T-helper 2 cell treated with Interferon-gamma antibody and Interleukin-4, amounts not matched to agents 5 μg/mL and 100 μg/mL, for 36 hours (primary cell): ENCODE measurements around the gene OCSTAMP.

ENCODE experiments used
- DNase-seq: peaks from one replicate; pipeline ENCODE4 v3.0.0; 2021; ENCODE audit warnings: low spot score
- H3K27ac Mint-ChIP-seq: one replicate; pipeline ENCODE4 v1.8.0; 2021; ENCODE audit warnings: mild to moderate bottlenecking, mixed read lengths
- H3K27me3 Mint-ChIP-seq: one replicate; pipeline ENCODE4 v1.8.0; 2021; ENCODE audit warnings: low read depth, mixed read lengths
- H3K36me3 Mint-ChIP-seq: one replicate; pipeline ENCODE4 v1.8.0; 2021; ENCODE audit warnings: low read depth, mixed read lengths
- H3K4me1 Mint-ChIP-seq: one replicate; pipeline ENCODE4 v1.8.0; 2021; ENCODE audit warnings: low read depth, mixed read lengths
- H3K4me3 Mint-ChIP-seq: one replicate; pipeline ENCODE4 v1.8.0; 2022; ENCODE audit warnings: mild to moderate bottlenecking, moderate library complexity, mixed read lengths
- H3K9me3 Mint-ChIP-seq: one replicate; pipeline ENCODE4 v1.8.0; 2021; ENCODE audit warnings: mixed read lengths

OCSTAMP gene

DNA sequence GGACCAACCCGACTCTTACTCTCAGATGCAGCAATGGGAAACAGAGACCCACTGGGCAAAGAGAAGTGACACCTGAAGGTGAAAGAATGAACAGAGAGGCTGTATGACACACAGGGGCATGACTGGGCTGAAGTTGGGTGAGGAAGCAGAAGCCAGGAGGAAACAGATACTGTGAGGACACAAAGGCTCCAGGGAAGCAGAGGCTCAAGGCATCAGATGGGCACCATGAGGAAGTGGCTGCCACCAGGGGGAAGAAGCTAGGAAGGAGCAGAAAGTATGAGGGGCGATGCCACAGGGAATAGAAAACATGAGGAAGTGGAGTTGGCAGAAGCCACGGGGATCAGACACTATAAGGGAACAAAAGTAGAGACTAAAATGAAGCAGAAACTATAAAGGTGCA is 30.9 kb upstream of the OCSTAMP start:
- DNase-seq, result no peak
- no peaks in the 10 kb centered on the region for H3K4me1 Mint-ChIP-seq
- H3K27ac Mint-ChIP-seq, result no peak overlapping the region
- H3K4me3 Mint-ChIP-seq, result no peak overlapping the region
- H3K36me3 Mint-ChIP-seq, result no peaks in the 10 kb centered on the region
- H3K27me3 Mint-ChIP-seq, result peaks cover 22% of the 10 kb centered on the region
- H3K9me3 Mint-ChIP-seq, result no peaks in the 10 kb centered on the region

DNA sequence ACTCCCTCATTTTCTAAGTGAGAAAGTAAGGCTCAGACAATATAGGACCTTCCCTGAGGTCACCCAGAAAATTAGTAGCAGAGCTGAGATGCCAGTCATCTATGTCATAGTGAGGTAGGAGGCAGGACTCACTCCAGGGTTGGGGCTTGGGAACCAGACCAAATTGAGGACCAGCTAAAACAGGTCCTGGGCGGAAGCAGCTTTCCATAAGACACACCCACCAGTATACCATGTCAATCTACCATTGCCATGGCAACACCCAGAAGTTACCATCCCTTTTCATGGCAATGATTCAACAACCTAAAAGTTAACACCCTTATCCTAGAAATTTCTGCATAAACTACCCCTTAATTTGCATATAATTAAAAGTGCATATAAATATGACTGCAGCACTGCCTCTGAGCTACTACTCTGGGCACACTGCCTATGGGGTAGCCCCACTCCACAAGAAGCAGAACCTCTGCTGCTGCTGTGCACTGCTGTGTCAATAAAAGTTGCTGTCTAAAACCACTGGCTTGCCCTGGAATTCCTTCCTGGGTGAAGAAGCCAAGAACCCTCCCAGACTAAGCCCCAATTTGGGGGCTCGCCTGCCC is 30.3 kb upstream of the OCSTAMP start:
- no peaks in the 10 kb centered on the region for H3K9me3 Mint-ChIP-seq
- H3K27me3 Mint-ChIP-seq, result peaks cover 22% of the 10 kb centered on the region
- no peak for DNase-seq
- H3K36me3 Mint-ChIP-seq, result no peaks in the 10 kb centered on the region
- no peak overlapping the region for H3K27ac Mint-ChIP-seq
- no peak overlapping the region for H3K4me3 Mint-ChIP-seq
- H3K4me1 Mint-ChIP-seq, result no peaks in the 10 kb centered on the region

GRCh38 chr20:46578745-46579144 is 28.3 kb upstream of the OCSTAMP start:
- H3K27me3 Mint-ChIP-seq, result peaks cover 23% of the 10 kb centered on the region
- no peak overlapping the region for H3K4me3 Mint-ChIP-seq
- no peaks in the 10 kb centered on the region for H3K36me3 Mint-ChIP-seq
- no peaks in the 10 kb centered on the region for H3K9me3 Mint-ChIP-seq
- H3K27ac Mint-ChIP-seq, result no peak overlapping the region
- no peak for DNase-seq
- H3K4me1 Mint-ChIP-seq, result no peaks in the 10 kb centered on the region

DNA sequence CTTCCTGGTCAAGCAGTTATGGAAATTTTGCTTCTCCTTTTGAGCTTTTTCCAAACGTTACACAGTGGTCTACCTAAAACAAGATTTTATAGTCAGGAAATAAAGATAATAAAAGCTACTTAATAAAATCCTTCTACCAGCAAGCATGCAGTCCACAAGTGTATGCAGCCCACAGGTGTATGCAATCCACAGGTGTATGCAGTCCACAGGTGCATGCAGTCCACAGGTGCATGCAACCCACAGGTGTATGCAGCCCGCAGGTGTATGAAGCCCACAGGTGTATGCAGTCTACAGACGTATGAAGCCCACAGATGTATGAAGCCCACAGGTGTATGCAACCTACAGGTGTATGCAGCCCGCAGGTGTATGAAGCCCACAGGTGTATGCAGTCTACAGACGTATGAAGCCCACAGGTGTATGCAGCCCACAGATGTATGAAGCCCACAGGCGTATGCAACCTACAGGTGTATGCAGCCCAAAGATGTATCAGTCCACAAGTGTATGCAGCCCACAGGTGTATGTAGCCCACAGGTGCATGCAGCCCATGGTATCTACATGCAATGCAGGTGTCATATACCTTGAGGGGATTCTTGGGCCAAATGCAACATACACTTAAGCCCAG is 26.4 kb upstream of the OCSTAMP start:
- Mint-ChIP-seq H3K27ac (no peak overlapping the region), H3K27me3 (peaks cover 28% of the 10 kb centered on the region), H3K36me3 (no peaks in the 10 kb centered on the region), H3K9me3 (no peaks in the 10 kb centered on the region), H3K4me1 (no peaks in the 10 kb centered on the region), H3K4me3 (no peak overlapping the region)
- no peak for DNase-seq

DNA sequence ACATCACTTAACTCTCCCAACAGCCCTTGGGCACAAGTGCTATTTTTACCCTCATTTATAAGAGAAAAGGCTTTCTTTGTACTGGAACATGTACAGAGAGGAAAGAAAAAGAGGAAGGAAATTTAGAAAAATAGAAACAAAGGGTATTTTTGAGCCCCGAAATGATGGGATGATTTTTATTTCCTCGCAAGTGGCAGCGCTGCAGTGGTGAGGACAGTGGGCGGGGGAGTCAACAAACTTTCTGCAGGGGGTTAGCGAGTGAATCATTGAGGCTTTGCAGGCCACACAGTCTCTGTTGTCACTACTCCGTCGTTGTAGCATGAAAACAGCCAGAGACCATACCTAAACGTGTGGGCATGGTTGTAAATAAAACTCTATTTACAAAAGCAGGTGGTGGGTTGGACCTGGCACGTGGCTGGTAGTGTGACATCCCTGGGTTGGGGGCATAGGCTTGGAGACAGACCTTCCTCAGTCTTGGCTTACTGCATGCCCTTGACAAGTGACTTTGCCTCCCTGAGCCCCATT is 25.5 kb upstream of the OCSTAMP start:
- Mint-ChIP-seq H3K4me3 (no peak overlapping the region), H3K9me3 (no peaks in the 10 kb centered on the region), H3K27ac (no peak overlapping the region), H3K27me3 (peaks cover 27% of the 10 kb centered on the region), H3K36me3 (no peaks in the 10 kb centered on the region), H3K4me1 (no peaks in the 10 kb centered on the region)
- no peak for DNase-seq

DNA sequence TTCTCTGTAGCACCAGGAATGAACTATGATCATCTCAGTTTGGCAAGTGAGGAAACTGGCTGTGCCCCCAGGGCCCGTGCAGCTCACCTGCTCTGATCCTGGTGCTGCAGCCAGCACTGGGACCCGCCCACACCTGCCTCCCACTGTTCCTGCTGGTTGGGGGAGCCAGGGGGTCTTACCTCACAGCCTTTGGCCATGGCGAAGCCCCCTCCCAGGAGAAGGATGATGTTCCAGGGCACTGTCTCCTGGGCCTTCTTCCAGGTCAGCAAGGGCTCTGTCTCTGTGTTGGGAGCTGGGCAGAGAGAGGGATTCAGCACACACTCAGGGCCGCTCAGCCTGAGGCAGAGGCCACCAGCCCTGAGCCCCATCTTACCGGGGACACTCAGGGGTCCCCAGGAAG is 24.9 kb upstream of the OCSTAMP start:
- DNase-seq, result no peak
- H3K9me3 Mint-ChIP-seq, result no peaks in the 10 kb centered on the region
- H3K27me3 Mint-ChIP-seq, result peaks cover 23% of the 10 kb centered on the region
- H3K27ac Mint-ChIP-seq, result no peak overlapping the region
- H3K4me3 Mint-ChIP-seq, result no peak overlapping the region
- no peaks in the 10 kb centered on the region for H3K4me1 Mint-ChIP-seq
- no peaks in the 10 kb centered on the region for H3K36me3 Mint-ChIP-seq

DNA sequence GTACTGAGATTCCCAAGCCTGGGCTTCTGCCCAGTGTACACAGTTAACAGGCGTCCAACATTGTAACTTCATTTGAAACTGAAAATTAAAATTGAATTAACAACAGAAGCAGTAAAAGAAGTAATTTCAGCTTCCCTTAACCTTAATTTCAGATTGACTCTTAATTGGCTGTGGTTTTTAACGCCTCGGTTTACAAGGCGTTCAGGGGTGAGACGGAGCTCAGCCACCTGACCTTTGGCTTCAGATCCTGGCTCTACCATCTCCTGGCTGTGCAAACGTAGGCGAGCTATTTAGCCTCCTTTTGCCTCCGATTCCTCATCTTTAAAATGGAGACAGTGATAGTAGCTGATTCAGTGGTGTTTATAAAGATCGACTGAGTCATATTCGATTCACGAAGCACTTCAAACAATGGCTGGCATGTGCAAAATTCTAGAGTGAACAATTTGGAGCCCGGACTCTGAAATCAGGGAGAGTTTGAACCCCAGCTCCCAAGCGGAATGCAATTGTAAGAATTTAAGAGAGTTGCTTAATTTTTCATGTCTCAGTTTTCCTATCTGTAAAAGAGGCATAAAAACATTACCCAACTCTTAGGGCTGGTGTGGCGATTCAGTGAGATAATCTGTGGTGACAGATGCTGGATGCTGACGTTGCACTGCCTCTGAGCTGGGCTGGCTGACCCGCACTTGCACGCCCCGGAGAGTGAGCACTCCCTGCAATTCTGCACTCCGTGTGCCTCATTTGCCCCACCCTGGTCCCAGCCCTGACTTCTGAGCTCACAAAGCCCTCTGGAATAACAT is 23.5 kb upstream of the OCSTAMP start:
- H3K9me3 Mint-ChIP-seq, result no peaks in the 10 kb centered on the region
- peaks cover 18% of the 10 kb centered on the region for H3K27me3 Mint-ChIP-seq
- H3K27ac Mint-ChIP-seq, result no peak overlapping the region
- DNase-seq, result no peak
- no peaks in the 10 kb centered on the region for H3K36me3 Mint-ChIP-seq
- H3K4me1 Mint-ChIP-seq, result no peaks in the 10 kb centered on the region
- no peak overlapping the region for H3K4me3 Mint-ChIP-seq

GRCh38 chr20:46573234-46573633 is 22.8 kb upstream of the OCSTAMP start:
- Mint-ChIP-seq H3K9me3 (no peaks in the 10 kb centered on the region), H3K27me3 (peaks cover 18% of the 10 kb centered on the region), H3K27ac (no peak overlapping the region), H3K36me3 (no peaks in the 10 kb centered on the region), H3K4me1 (no peaks in the 10 kb centered on the region), H3K4me3 (no peak overlapping the region)
- DNase-seq, result no peak

GRCh38 chr20:46572790-46573189 is 22.3 kb upstream of the OCSTAMP start:
- Mint-ChIP-seq H3K27me3 (peaks cover 18% of the 10 kb centered on the region), H3K4me3 (no peak overlapping the region), H3K4me1 (no peaks in the 10 kb centered on the region), H3K27ac (no peak overlapping the region), H3K36me3 (no peaks in the 10 kb centered on the region), H3K9me3 (no peaks in the 10 kb centered on the region)
- DNase-seq, result no peak

DNA sequence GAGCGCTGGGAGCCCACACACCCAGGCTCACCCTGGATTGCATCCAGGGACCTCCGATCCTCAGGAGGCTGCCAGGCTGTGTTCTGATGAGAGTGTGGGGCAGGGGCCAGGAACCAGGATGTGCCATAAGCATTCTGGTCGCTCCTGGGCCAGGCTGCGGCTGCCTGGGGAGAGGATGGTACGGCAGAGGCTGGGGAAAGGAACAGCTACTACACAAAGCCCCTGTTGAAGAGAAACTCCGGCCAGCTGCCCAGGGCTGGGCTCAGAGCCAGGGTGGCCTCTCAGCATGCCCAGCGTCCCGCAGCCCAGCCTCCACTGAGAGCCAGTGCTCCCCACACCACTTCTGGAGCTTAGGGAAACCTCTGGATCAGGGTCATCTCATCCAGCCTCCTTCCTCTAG is 21.7 kb upstream of the OCSTAMP start:
- Mint-ChIP-seq H3K36me3 (no peaks in the 10 kb centered on the region), H3K9me3 (no peaks in the 10 kb centered on the region), H3K4me1 (peaks cover 3% of the 10 kb centered on the region), H3K4me3 (no peak overlapping the region), H3K27ac (no peak overlapping the region), H3K27me3 (peaks cover 24% of the 10 kb centered on the region)
- no peak for DNase-seq

GRCh38 chr20:46571418-46571817 is 21.0 kb upstream of the OCSTAMP start:
- no peaks in the 10 kb centered on the region for H3K9me3 Mint-ChIP-seq
- H3K4me3 Mint-ChIP-seq, result no peak overlapping the region
- peaks cover 3% of the 10 kb centered on the region for H3K4me1 Mint-ChIP-seq
- peaks cover 24% of the 10 kb centered on the region for H3K27me3 Mint-ChIP-seq
- H3K36me3 Mint-ChIP-seq, result no peaks in the 10 kb centered on the region
- no peak for DNase-seq
- H3K27ac Mint-ChIP-seq, result no peak overlapping the region

GRCh38 chr20:46570956-46571355 is 20.5 kb upstream of the OCSTAMP start:
- Mint-ChIP-seq H3K4me1 (peaks cover 3% of the 10 kb centered on the region), H3K27me3 (peaks cover 24% of the 10 kb centered on the region), H3K4me3 (no peak overlapping the region), H3K9me3 (no peaks in the 10 kb centered on the region), H3K27ac (no peak overlapping the region), H3K36me3 (no peaks in the 10 kb centered on the region)
- DNase-seq, result no peak

DNA sequence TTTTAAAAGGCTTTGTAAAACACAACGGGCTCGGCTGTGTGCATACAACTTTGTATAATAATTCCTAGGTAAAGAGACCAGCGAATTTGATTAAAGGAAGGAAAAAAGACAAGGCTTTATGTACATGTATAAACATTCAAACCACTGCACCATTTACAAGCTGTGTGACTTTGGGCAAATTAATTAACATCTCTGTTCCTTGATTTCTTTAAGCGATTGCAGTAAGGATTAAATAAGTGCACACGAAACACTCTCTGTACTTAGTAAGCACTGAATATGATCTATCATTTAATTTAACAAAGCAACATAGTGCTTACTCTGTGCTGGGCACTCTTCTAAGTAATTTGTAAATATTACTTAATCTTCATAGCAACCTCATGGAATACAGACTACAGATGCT is 19.5 kb upstream of the OCSTAMP start:
- no peak for DNase-seq

DNA sequence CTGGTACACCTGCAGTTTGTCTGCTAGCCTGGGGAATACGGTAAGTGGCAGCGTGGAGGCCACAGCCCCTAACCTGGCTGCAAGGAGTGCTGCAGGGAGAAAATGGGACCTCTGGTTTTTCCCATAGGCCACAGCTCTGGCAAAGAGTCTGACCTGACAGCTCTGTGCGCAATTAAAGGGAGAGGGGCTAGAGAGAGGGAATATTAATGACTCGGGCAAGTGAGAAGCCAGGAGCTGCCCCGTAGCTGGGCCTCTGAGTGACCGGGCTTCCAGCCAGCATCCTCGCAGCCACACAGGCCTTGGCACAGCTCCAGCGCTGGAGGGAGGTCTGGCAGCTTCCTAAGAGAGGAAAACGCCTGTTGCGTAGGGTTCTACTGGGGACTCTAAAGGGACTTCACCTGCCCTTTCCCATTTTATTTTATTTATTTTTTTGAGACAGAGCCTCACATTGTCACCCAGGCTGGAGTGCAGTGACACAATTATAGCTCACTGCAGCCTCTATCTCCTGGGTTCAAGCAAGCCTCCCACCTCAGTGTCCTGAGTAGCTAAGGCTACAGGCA is 18.2 kb upstream of the OCSTAMP start:
- no peak overlapping the region for H3K27ac Mint-ChIP-seq
- no peak for DNase-seq
- H3K4me1 Mint-ChIP-seq, result peaks cover 6% of the 10 kb centered on the region
- no peak overlapping the region for H3K4me3 Mint-ChIP-seq
- no peaks in the 10 kb centered on the region for H3K36me3 Mint-ChIP-seq
- H3K27me3 Mint-ChIP-seq, result peaks cover 24% of the 10 kb centered on the region
- no peaks in the 10 kb centered on the region for H3K9me3 Mint-ChIP-seq

More for the DNA sequence above, 19.5 kb upstream of the OCSTAMP start:
- Mint-ChIP-seq H3K4me3 (no peak overlapping the region), H3K9me3 (no peaks in the 10 kb centered on the region), H3K27ac (no peak overlapping the region), H3K27me3 (peaks cover 29% of the 10 kb centered on the region), H3K4me1 (peaks cover 6% of the 10 kb centered on the region), H3K36me3 (no peaks in the 10 kb centered on the region)
